Measurements from ENCODE around the gene PGM1. TPM values are rescaled to one million over a fixed set of nuclear protein-coding genes. Genes with fewer than 3 reads are reported as not detected.

Gene PGM1
- total and polyA plus RNA-seq, 2 of the 13 experiments (the other 11 are each of a cell fraction or from before 2014, with no cell fraction given) = 51.6 to 105 TPM

- TF ChIP-seq ELK4 (CRISPR knock-in tag; IDR thresholded peaks at IDR 0.05; ENCODE audit: borderline replicate concordance) = no peak
- TF ChIP-seq ZNF510 (CRISPR knock-in tag; IDR thresholded peaks at IDR 0.05; ENCODE audit: low read depth) = no peak
- no peak for TF ChIP-seq CBX1 (IDR thresholded peaks at IDR 0.05; ENCODE audit: low read depth)
- TF ChIP-seq HOXA9 (CRISPR knock-in tag; IDR thresholded peaks at IDR 0.05; ENCODE audit: borderline replicate concordance) = no peak
- 0 out of 2 replicates have a peak, but pooled peaks have one; percentile 15 for TF ChIP-seq ZNF564 (CRISPR knock-in tag; IDR thresholded peaks at IDR 0.05)
- peak; percentile 13; the same call in 1 of the 2 replicates for TF ChIP-seq CTCF (CRISPR knock-in tag; IDR thresholded peaks at IDR 0.05)
- TF ChIP-seq ZNF484 (CRISPR knock-in tag; IDR thresholded peaks at IDR 0.05; ENCODE audit: borderline replicate concordance, low read depth) = no peak
- TF ChIP-seq TOPORS (CRISPR knock-in tag; IDR thresholded peaks at IDR 0.05) = no peak
- no peak; the same call in 1 of the 2 replicates for TF ChIP-seq ZNF746 (CRISPR knock-in tag; IDR thresholded peaks at IDR 0.05)
- no peak for TF ChIP-seq RORA (CRISPR knock-in tag; IDR thresholded peaks at IDR 0.05)
- no peak for TF ChIP-seq SMAD9 (CRISPR knock-in tag; IDR thresholded peaks at IDR 0.05)
- no peak for TF ChIP-seq SNAPC2 (CRISPR knock-in tag; IDR thresholded peaks at IDR 0.05)
- no peak for TF ChIP-seq HOMEZ (CRISPR knock-in tag; IDR thresholded peaks at IDR 0.05; ENCODE audit: low read depth)
- TF ChIP-seq BATF2 (CRISPR knock-in tag; IDR thresholded peaks at IDR 0.05) = no peak
- TF ChIP-seq ZMYM3 (CRISPR knock-in tag; IDR thresholded peaks at IDR 0.05) = no peak
- TF ChIP-seq ZNF597 (CRISPR knock-in tag; IDR thresholded peaks at IDR 0.05) = no peak
- no peak for TF ChIP-seq ELF3 (CRISPR knock-in tag; IDR thresholded peaks at IDR 0.05)
- no peak for TF ChIP-seq HMG20A (CRISPR knock-in tag; IDR thresholded peaks at IDR 0.05; ENCODE audit: borderline replicate concordance)
- TF ChIP-seq CREM (IDR thresholded peaks at IDR 0.05) = no peak
- TF ChIP-seq CREM (CRISPR knock-in tag; IDR thresholded peaks at IDR 0.05) = no peak
- TF ChIP-seq MBD4 (IDR thresholded peaks at IDR 0.05; ENCODE audit: borderline replicate concordance, low read length) = no peak
- TF ChIP-seq ZSCAN20 (CRISPR knock-in tag; IDR thresholded peaks at IDR 0.05; ENCODE audit: borderline replicate concordance) = no peak
These were observed 835 bp downstream of the PGM1 start (continued) for GRCh38 chr1:63593886-63594605.

Measured in HepG2 (cell line).